ENCODE data around the gene GRB10.

The GRB10 gene

GRCh38 chr7:50790381-50790780 is 7.7 kb upstream of the GRB10 start:
- no peak for TF ChIP-seq CTCF (IDR thresholded peaks at IDR 0.05; ENCODE audit: extremely low read depth, insufficient read depth, missing control alignments)
- in situ Hi-C loops (cut with MboI; ENCODE audit: low pct_unique_long_range_greater_than_20kb, low sequenced_read_pairs, unreplicated experiment) = no loop called here
- no peak for DNase-seq (ENCODE audit: low spot score)

DNA sequence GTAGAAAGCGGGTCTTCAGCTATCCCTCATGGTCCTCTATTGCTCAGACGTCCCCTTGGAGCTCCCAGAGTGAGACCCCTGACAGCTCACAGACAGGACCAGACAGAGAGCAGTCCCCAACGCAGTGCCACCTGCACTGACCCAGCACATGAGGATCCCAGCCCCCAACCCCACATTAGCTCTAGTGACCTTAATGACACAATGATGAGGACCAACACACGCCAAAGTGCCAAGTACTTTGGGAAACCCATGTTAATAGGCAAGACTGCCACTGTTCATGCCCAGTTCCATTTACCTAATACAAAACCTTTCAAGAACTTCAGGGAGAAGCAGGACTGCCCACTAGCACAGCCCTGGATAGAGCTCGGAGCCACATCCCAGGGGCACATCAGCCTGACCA is 5.7 kb upstream of the GRB10 start:
- no peak for TF ChIP-seq CTCF (IDR thresholded peaks at IDR 0.05; ENCODE audit: extremely low read depth, insufficient read depth, missing control alignments)
- no peak for DNase-seq (ENCODE audit: low spot score)
- in situ Hi-C loops (cut with MboI; ENCODE audit: low pct_unique_long_range_greater_than_20kb, low sequenced_read_pairs, unreplicated experiment) = no loop called here

DNA sequence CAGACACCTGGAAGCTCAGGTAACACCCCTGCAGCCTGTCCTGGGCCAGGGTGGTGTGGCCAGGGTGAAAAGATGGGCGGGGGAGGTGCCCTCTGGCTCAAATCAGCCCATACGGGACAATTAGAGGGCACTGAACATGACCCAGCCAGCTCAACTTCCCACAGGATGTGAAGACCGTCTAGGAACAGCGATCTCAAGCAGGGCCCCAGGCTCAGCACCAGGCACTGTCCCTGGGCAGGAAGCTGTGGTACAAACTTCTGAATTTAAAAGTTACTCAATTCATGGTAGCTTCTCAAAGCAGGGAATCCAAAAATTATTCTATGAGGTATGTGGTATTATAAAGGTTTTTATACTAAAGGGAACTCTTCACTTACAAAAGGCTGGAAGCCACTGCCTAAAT is 5.1 kb upstream of the GRB10 start:
- TF ChIP-seq CTCF (IDR thresholded peaks at IDR 0.05; ENCODE audit: extremely low read depth, insufficient read depth, missing control alignments) = no peak
- in situ Hi-C loops (cut with MboI; ENCODE audit: low pct_unique_long_range_greater_than_20kb, low sequenced_read_pairs, unreplicated experiment) = no loop called here
- no peak for DNase-seq (ENCODE audit: low spot score)

- no peak for DNase-seq (ENCODE audit: low spot score)
- in situ Hi-C loops (cut with MboI; ENCODE audit: low pct_unique_long_range_greater_than_20kb, low sequenced_read_pairs, unreplicated experiment) = no loop called here
- no peak for TF ChIP-seq CTCF (IDR thresholded peaks at IDR 0.05; ENCODE audit: extremely low read depth, insufficient read depth, missing control alignments)
Observed at GRCh38 chr7:50785346-50785745, 2.6 kb upstream of the GRB10 start.

- no peak for DNase-seq (ENCODE audit: low spot score)
- in situ Hi-C loops (cut with MboI; ENCODE audit: low pct_unique_long_range_greater_than_20kb, low sequenced_read_pairs, unreplicated experiment) = no loop called here
- TF ChIP-seq CTCF (IDR thresholded peaks at IDR 0.05; ENCODE audit: extremely low read depth, insufficient read depth, missing control alignments) = no peak
Observed at GRCh38 chr7:50783801-50784507, 1.3 kb upstream of the GRB10 start.

DNA sequence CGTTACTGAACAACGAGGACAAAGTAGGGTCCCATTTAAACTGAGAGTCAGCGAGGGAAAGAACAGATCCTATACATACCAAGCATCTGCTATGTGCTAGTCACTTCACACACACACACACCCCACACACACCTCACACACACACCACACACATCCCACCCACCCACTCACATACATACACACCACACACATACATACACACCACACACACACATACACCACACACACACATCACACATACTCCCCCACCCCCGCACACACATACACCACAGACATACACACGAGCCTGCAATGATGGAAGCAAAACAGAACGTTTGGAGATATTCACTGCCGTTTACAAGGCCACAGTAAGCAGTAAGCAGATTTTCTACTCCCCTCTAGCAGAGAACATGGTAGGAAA is 607 bp upstream of the GRB10 start:
- in situ Hi-C loops (cut with MboI; ENCODE audit: low pct_unique_long_range_greater_than_20kb, low sequenced_read_pairs, unreplicated experiment) = no loop called here
- DNase-seq (ENCODE audit: low spot score) = no peak
- no peak for TF ChIP-seq CTCF (IDR thresholded peaks at IDR 0.05; ENCODE audit: extremely low read depth, insufficient read depth, missing control alignments)
